Tibial nerve (tissue), 4 donors: ENCODE results near the gene GHR.

Experiments used
- CTCF ChIP-seq, 5 experiments: fragments of 200-600 bp in 3 of 5; fragments of 450-650 bp in 2 of 5; sonication (generic) in 3 of 5; IDR thresholded peaks; one replicate each; pipeline ENCODE4 v1.5.1; 2016 to 2019; ENCODE audit warnings: antibody characterized with exemption in 5 of 5, mild to moderate bottlenecking in 3 of 5, moderate library complexity in 2 of 5
- EP300 ChIP-seq, 2 donors: sonication (generic); formaldehyde crosslinking; IDR thresholded peaks; one replicate each; pipeline ENCODE4 v1.6.1; 2017; ENCODE audit warnings: antibody characterized with exemption in 2 of 2, mild to moderate bottlenecking in 1 of 2
- POLR2A ChIP-seq, 2 donors: fragments of 450-650 bp; IDR thresholded peaks; one replicate each; pipeline ENCODE4 v1.6.1; 2017; ENCODE audit warnings: antibody characterized with exemption in 2 of 2, mild to moderate bottlenecking in 2 of 2, moderate library complexity in 2 of 2

GRCh38 chr5:42390115-42390514 is 33.1 kb upstream of the GHR start:
- TF ChIP-seq CTCF (IDR thresholded peaks at IDR 0.05) (no peak), POLR2A (IDR thresholded peaks at IDR 0.05) (no peak), EP300 (IDR thresholded peaks at IDR 0.05) (no peak)
